Measurements from ENCODE around the gene PPP4R4. TPM values are rescaled to one million over a fixed set of nuclear protein-coding genes. Genes with fewer than 3 reads are reported as not detected.
"Not testable (repeated sequence)": the region's sequence is repeated elsewhere in the genome, so short reads cannot be mapped to it uniquely, and the experiment has no call there.

PPP4R4 gene
- total and polyA plus RNA-seq, 2 donors from 2014 or later, result 0.47 TPM; not detected in 1

DNA sequence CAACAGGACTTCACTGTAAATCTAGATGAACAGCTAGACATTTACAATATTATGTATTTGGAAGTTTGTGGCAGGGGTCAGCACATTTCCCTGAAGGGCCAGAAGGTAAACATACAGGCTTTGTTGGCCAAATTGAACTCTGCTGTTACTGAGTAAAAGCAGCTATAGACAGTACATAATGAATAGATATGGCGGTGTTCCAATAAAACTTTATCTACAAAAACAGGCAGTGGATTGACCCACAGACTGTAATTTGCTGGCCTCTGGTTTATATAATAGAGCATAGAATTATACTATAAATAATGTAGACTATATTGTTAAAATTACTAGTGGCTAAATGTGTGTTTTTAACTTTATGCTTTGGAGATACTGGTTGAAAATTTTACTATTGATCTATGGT is 93.2 kb downstream of the PPP4R4 start:
- FAIRE-seq (no peak), DNase-seq (no peak)
- Histone ChIP-seq H3K27me3 (ENCODE audit: control insufficient read depth, insufficient read depth, low read length) (no peaks in the 10 kb centered on the region), H3K27ac (ENCODE audit: low read depth in 2 of 2, low read length in 2 of 2) (no peak overlapping the region), H3K9me3 (ENCODE audit: control insufficient read depth in 2 of 3, insufficient read depth in 1 of 3, low read length in 3 of 3) (peaks cover 0 to 3% (median 0%) of the 10 kb centered on the region in 3 donors), H3K36me3 (ENCODE audit: control insufficient read depth in 2 of 3, insufficient read depth in 3 of 3, low read length in 3 of 3) (no peaks in the 10 kb centered on the region), H3K4me3 (ENCODE audit: low read length in 3 of 3) (no peak overlapping the region), H3K4me1 (ENCODE audit: control insufficient read depth in 2 of 3, insufficient read depth in 2 of 3, low read depth in 1 of 3, low read length in 3 of 3) (no peaks in the 10 kb centered on the region), H3K9ac (ENCODE audit: low read length in 3 of 3) (no peak overlapping the region)
- intact Hi-C loops (cut with DNase I), result no loop called here
- TF ChIP-seq, protein P1, sequence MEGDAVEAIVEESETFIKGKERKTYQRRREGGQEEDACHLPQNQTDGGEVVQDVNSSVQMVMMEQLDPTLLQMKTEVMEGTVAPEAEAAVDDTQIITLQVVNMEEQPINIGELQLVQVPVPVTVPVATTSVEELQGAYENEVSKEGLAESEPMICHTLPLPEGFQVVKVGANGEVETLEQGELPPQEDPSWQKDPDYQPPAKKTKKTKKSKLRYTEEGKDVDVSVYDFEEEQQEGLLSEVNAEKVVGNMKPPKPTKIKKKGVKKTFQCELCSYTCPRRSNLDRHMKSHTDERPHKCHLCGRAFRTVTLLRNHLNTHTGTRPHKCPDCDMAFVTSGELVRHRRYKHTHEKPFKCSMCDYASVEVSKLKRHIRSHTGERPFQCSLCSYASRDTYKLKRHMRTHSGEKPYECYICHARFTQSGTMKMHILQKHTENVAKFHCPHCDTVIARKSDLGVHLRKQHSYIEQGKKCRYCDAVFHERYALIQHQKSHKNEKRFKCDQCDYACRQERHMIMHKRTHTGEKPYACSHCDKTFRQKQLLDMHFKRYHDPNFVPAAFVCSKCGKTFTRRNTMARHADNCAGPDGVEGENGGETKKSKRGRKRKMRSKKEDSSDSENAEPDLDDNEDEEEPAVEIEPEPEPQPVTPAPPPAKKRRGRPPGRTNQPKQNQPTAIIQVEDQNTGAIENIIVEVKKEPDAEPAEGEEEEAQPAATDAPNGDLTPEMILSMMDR (IDR thresholded peaks at IDR 0.05; ENCODE audit: borderline replicate concordance, extremely low read depth, insufficient read depth), result no peak

DNA sequence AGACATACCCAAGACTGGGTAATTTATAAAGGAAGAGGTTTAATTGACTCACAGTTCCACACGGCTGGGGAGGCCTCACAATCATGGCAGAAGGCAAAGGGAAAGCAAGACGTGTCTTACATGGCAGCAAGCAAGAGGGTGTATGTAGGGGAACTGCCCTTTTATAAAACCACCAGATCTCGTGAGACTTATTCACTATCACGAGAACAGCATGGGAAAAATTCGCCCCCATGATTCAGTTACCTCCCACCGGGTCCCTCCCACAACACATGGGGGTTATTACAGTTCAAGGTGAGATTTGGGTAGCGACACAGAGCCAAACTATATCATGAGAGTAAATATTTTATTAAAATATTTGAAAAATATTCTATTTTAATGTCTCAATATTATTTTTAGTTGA is 94.5 kb downstream of the PPP4R4 start:
- H3K4me1 ChIP-seq (ENCODE audit: control insufficient read depth in 2 of 3, insufficient read depth in 2 of 3, low read depth in 1 of 3, low read length in 3 of 3); H3K27ac ChIP-seq (ENCODE audit: low read depth in 2 of 2, low read length in 2 of 2); H3K4me3 ChIP-seq (ENCODE audit: low read length in 3 of 3); intact Hi-C loops (cut with DNase I); DNase-seq; H3K9ac ChIP-seq (ENCODE audit: low read length in 3 of 3); H3K27me3 ChIP-seq (ENCODE audit: control insufficient read depth, insufficient read depth, low read length); H3K9me3 ChIP-seq (ENCODE audit: control insufficient read depth in 2 of 3, insufficient read depth in 1 of 3, low read length in 3 of 3); FAIRE-seq; H3K36me3 ChIP-seq (ENCODE audit: control insufficient read depth in 2 of 3, insufficient read depth in 3 of 3, low read length in 3 of 3): not testable (repeated sequence)

DNA sequence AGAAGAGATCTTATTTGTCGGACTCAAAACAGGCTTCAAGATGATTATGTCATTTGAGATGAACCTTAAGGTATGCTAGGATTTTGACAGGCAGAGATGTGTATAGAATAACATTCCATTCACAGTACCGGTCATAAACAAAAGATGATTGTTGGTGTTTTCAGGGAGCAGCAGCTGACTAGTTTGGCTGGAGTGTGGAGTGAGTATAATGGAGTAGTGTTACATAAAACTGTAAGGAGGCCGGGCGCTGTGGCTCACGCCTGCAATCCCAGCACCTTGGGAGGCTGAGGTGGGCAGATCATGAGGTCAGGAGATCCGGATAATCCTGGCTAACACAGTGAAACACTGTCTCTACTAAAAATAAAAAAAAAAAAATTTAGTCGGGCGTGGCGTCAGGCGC is 95.0 kb downstream of the PPP4R4 start:
- intact Hi-C loops (cut with DNase I), result no loop called here
- Histone ChIP-seq H3K27me3 (ENCODE audit: control insufficient read depth, insufficient read depth, low read length) (no peaks in the 10 kb centered on the region), H3K9me3 (ENCODE audit: control insufficient read depth in 2 of 3, insufficient read depth in 1 of 3, low read length in 3 of 3) (no peaks in the 10 kb centered on the region), H3K36me3 (ENCODE audit: control insufficient read depth in 2 of 3, insufficient read depth in 3 of 3, low read length in 3 of 3) (no peaks in the 10 kb centered on the region), H3K4me3 (ENCODE audit: low read length in 3 of 3) (no peak overlapping the region), H3K27ac (ENCODE audit: low read depth in 2 of 2, low read length in 2 of 2) (no peak overlapping the region), H3K9ac (ENCODE audit: low read length in 3 of 3) (no peak overlapping the region), H3K4me1 (ENCODE audit: control insufficient read depth in 2 of 3, insufficient read depth in 2 of 3, low read depth in 1 of 3, low read length in 3 of 3) (no peaks in the 10 kb centered on the region)
- TF ChIP-seq, protein P1 (IDR thresholded peaks at IDR 0.05; ENCODE audit: borderline replicate concordance, extremely low read depth, insufficient read depth), result no peak
- FAIRE-seq (no peak), DNase-seq (no peak)

DNA sequence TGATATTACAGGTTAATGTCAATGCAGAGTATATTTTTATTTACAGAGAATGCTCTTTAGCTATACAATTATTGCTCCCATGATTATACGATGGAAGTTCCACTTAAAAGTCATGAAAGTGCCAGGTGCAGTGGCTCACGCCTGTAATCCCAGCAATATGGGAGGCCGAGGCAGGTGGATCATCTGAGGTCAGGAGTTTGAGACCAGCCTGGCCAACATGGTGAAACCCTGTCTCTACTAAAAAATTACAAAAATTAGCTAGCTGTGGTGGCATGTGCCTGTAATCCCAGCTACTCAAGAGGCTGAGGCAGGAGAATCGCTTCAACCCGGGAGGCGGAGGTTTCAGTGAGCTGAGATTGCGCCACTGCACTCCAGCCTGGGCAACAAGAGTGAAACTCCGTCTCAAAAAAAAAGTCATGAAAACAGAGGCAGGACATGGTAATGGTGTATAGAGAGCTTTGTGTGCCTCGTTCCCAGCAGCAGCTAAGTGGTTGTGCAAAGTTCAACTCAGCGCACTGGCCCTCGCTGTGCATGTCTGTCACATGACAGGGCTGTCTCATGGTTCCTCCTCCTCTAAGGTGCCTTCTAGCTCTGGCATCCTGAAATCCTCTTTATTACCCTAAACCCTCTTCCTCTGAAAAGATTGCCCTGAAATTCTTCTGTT is 102.9 kb downstream of the PPP4R4 start:
- H3K36me3 ChIP-seq (ENCODE audit: control insufficient read depth in 2 of 3, insufficient read depth in 3 of 3, low read length in 3 of 3); intact Hi-C loops (cut with DNase I); H3K27me3 ChIP-seq (ENCODE audit: control insufficient read depth, insufficient read depth, low read length); H3K4me3 ChIP-seq (ENCODE audit: low read length in 3 of 3); FAIRE-seq; H3K9ac ChIP-seq (ENCODE audit: low read length in 3 of 3); H3K4me1 ChIP-seq (ENCODE audit: control insufficient read depth in 2 of 3, insufficient read depth in 2 of 3, low read depth in 1 of 3, low read length in 3 of 3); H3K9me3 ChIP-seq (ENCODE audit: control insufficient read depth in 2 of 3, insufficient read depth in 1 of 3, low read length in 3 of 3); H3K27ac ChIP-seq (ENCODE audit: low read depth in 2 of 2, low read length in 2 of 2): not testable (repeated sequence)
- DNase-seq, result peak in 2 of 5 donors; percentile 11 to 14
